Fibroblast of lung (primary cell): Measurements from ENCODE around the gene ARL6IP5.

Experiments
- CTCF ChIP-seq, 2 donors: IDR thresholded peaks in 1 of 2; conservative IDR thresholded peaks in 1 of 2; 1 replicate in 1 of 2; 2 replicates in 1 of 2; pipeline ENCODE4 v1.5.1; 2011 to 2012; ENCODE audit warnings: low read length in 2 of 2, control low read depth in 1 of 2, inconsistent platforms in 1 of 2, low read depth in 1 of 2, mild to moderate bottlenecking in 1 of 2
- EZH2 ChIP-seq: IDR thresholded peaks from 2 replicates; pipeline ENCODE4 v1.5.1; 2012; ENCODE audit warnings: low read length, control low read depth, mild to moderate bottlenecking; ENCODE audit errors: missing control alignments

GRCh38 chr3:69065318-69065964, 19.3 kb upstream of the ARL6IP5 start:
- no peak for TF ChIP-seq CTCF (conservative IDR thresholded peaks at IDR 0.05 in 1 of 2, IDR thresholded peaks at IDR 0.05 in 1 of 2; ENCODE audit: low read depth in 1 of 2, low read length in 2 of 2)
- TF ChIP-seq EZH2 = no peak
